NOMO-1 treated with DMSO at 0.1 percent for 48 hours (cell line): ENCODE results near the gene EFNA2.

ENCODE experiments used
- DNase-seq: peaks from one replicate; lab custom pipeline; 2025; ENCODE audit not compliant: unreplicated experiment; lab: John Stamatoyannopoulos, UW

Gene EFNA2

GRCh38 chr19:1259876-1260748, 25.6 kb upstream of the EFNA2 start:
- DNase-seq = no peak

- DNase-seq = peak; percentile 93
Measured at GRCh38 chr19:1260749-1261537, 24.7 kb upstream of the EFNA2 start.

- DNase-seq = peak; percentile 41
Measured at GRCh38 chr19:1261538-1261797, 24.2 kb upstream of the EFNA2 start.

- no peak for DNase-seq
Measured at GRCh38 chr19:1261798-1262622, 23.7 kb upstream of the EFNA2 start.

- no peak for DNase-seq
Measured at GRCh38 chr19:1262623-1263123, 23.0 kb upstream of the EFNA2 start.

GRCh38 chr19:1263188-1263587, 22.5 kb upstream of the EFNA2 start:
- DNase-seq = no peak

- DNase-seq = no peak
Measured at GRCh38 chr19:1264801-1265614, 20.7 kb upstream of the EFNA2 start.

GRCh38 chr19:1265615-1266128, 20.0 kb upstream of the EFNA2 start:
- DNase-seq = no peak

GRCh38 chr19:1266129-1266915, 19.4 kb upstream of the EFNA2 start:
- DNase-seq = peak; percentile 81

- peak; percentile 40 for DNase-seq
Measured at GRCh38 chr19:1266916-1267476, 18.7 kb upstream of the EFNA2 start.

GRCh38 chr19:1267477-1268225, 18.0 kb upstream of the EFNA2 start:
- no peak for DNase-seq

- DNase-seq = no peak
Measured at GRCh38 chr19:1268226-1269064, 17.2 kb upstream of the EFNA2 start.

GRCh38 chr19:1269065-1269477, 16.6 kb upstream of the EFNA2 start, which contains the start of gene CIRBP:
Gene CIRBP, plus strand, starts transcription at chr19:1269332. Its CDS starts 1,602 bp downstream, at chr19:1270934.
- DNase-seq = peak; percentile 97

- peak; percentile 68 for DNase-seq
Measured at GRCh38 chr19:1269478-1270212, 16.0 kb upstream of the EFNA2 start.

- DNase-seq = no peak
Measured at GRCh38 chr19:1270213-1270853, 15.3 kb upstream of the EFNA2 start.

GRCh38 chr19:1270854-1271527, 14.7 kb upstream of the EFNA2 start:
- DNase-seq = no peak
